ENCODE results near the gene ATAD3B.
"Not testable (repeated sequence)": the region's sequence is repeated elsewhere in the genome, so short reads cannot be mapped to it uniquely, and the experiment has no call there.

The ATAD3B gene

GRCh38 chr1:1477206-1477605 lies 5.6 kb downstream of the ATAD3B start:
- no peak for TF ChIP-seq CTCF (IDR thresholded peaks at IDR 0.05; ENCODE audit: low read depth, low read length)
- H3K4me3 ChIP-seq (ENCODE audit: low read depth, low read length): no peak overlapping the region

- no peak for TF ChIP-seq CTCF (IDR thresholded peaks at IDR 0.05; ENCODE audit: low read depth, low read length)
- no peak overlapping the region for H3K4me3 ChIP-seq (ENCODE audit: low read depth, low read length)
Observed at GRCh38 chr1:1479547-1480487, 8.3 kb downstream of the ATAD3B start.

DNA sequence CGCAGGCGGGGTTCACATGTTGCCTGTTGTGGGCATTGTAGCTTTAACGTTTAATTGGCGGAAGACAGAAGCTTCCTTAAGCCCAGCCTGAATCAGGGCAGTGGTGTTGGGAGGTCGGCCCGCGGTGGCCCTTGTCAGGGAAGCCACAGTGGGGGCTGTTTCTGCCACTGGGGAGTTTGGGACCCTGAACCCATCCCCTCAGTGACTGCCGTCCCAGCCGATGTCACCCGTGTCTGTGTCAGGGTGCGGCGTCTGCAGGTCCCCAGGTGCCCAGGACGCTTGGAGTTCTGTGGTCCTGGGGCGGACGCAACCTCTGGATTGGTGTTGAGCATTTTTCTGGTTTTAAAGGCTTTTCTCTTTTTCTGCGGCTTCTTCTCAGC lies 8.9 kb downstream of the ATAD3B start:
- H3K4me3 ChIP-seq (ENCODE audit: low read depth, low read length): not testable (repeated sequence)

DNA sequence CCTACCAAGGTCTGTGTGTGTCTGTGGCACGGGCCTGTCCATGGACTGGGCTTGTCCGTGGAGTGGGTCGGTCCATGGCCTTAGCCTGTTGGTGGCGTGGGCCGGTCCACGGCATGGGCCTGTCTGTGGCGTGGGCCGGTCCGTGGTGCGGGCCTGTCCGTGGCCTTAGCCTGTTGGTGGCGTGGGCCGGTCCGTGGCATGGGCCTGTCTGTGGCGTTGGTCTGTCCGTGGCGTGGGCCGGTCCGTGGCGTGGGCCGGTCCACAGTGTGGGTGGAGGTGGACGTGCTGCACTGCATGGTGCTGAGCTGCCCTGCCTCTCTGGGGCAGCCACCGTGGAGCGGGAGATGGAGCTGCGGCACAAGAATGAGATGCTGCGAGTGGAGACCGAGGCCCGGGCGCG lies 10.2 kb downstream of the ATAD3B start:
- H3K4me3 ChIP-seq (ENCODE audit: low read depth, low read length): not testable (repeated sequence)

DNA sequence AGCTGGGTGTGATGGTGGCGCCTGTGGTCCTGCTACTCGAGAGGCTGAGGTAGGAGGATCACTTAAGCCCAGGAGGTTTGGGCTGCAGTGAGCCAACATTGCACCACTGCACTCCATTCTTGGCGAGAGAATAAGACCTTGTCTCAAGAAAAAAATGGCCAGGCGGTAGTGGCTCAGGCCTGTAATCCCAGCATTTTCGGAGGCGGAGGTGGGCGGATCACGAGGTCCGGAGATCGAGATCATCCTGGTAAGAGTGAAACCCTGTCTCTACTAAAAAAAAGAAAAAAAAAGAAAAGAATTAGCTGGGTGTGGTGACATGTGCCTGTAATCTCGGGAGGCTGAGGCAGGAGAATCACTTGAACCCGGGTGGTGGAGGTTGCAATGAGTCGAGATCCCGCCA lies 11.3 kb downstream of the ATAD3B start:
- no peak for TF ChIP-seq CTCF (IDR thresholded peaks at IDR 0.05; ENCODE audit: low read depth, low read length)
- H3K4me3 ChIP-seq (ENCODE audit: low read depth, low read length): no peak overlapping the region

DNA sequence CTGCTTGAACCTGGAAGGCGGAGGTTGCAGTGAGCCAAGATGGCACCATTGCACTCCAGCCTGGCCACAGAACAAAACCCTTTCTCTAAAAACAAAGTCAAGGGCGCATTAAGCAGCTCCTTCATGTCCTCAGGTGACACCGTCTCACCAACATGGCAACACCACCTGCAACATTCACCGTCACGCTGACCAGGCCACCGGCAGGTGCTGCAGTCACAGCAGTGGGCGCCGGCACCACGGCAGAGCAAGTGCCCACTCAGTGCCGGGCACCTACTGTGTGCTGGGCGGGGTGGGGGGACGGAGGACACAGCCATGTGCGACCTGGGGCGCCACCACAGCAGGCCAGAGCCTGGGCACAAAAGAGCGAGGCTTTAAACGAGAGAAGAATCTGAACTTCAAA lies 12.1 kb downstream of the ATAD3B start:
- TF ChIP-seq CTCF (IDR thresholded peaks at IDR 0.05; ENCODE audit: low read depth, low read length): no peak
- H3K4me3 ChIP-seq (ENCODE audit: low read depth, low read length): no peak overlapping the region

DNA sequence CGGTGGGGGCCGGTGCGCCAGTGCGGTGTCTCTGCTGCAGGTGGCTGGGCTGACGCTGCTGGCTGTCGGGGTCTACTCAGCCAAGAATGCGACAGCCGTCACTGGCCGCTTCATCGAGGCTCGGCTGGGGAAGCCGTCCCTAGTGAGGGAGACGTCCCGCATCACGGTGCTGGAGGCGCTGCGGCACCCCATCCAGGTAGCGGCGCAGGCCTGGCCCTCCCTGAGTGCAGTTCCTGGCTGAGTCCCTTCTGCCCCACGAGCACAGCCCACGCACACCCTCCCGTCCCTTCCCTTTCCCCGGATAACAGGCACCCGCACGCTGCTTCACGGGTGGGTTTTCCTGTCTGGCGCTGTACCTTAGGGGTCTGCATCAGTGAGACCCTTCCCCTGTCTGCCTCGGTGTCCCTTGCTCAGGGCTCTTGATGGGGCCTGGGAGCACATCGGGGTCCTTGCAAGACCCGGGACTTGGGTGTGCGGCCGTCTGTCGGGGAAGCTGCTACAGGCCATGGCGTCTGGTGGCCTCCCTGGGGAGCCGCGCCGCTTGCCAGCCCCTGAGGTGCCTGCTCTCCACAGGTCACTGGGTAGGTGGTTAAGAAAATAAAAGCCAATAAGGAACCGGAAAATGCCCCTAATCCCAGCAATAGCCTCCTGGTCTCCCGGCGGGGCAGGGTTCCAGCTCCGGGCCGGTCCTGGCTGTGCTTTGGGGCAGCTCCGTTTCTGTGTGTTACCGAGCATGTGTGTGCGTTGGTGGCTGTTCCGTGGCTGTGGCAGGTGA lies 13.6 kb downstream of the ATAD3B start:
- H3K4me3 ChIP-seq (ENCODE audit: low read depth, low read length): not testable (repeated sequence)

- not testable (repeated sequence) for H3K4me3 ChIP-seq (ENCODE audit: low read depth, low read length)
Observed at GRCh38 chr1:1485755-1486317, 14.3 kb downstream of the ATAD3B start.

- no peak for TF ChIP-seq CTCF (IDR thresholded peaks at IDR 0.05; ENCODE audit: low read depth, low read length)
Observed at GRCh38 chr1:1487701-1488100, 16.1 kb downstream of the ATAD3B start.

More at GRCh38 chr1:1487701-1488100, 16.1 kb downstream of the ATAD3B start:
- no peak overlapping the region for H3K4me3 ChIP-seq (ENCODE audit: low read depth, low read length)
